NCI-H1694 (cell line): ENCODE measurements around the gene RUNX3.

ENCODE experiments used
- DNase-seq: peaks from one replicate; lab custom pipeline; 2025; lab: John Stamatoyannopoulos, UW

RUNX3 gene

GRCh38 chr1:24963099-24963872 lies 33.2 kb upstream of the RUNX3 start:
- no peak for DNase-seq

GRCh38 chr1:24961961-24962861 lies 32.1 kb upstream of the RUNX3 start:
- DNase-seq, result no peak

GRCh38 chr1:24961334-24961733 lies 31.3 kb upstream of the RUNX3 start:
- no peak for DNase-seq

- no peak for DNase-seq
Observed at GRCh38 chr1:24960071-24960801, 30.2 kb upstream of the RUNX3 start.

- no peak for DNase-seq
Observed at GRCh38 chr1:24959623-24959975, 29.5 kb upstream of the RUNX3 start.

GRCh38 chr1:24958766-24959622 lies 28.9 kb upstream of the RUNX3 start:
- no peak for DNase-seq

- DNase-seq, result no peak
Observed at GRCh38 chr1:24957808-24958752, 28.0 kb upstream of the RUNX3 start.

- no peak for DNase-seq
Observed at GRCh38 chr1:24957016-24957807, 27.1 kb upstream of the RUNX3 start.

GRCh38 chr1:24955779-24956365 lies 25.8 kb upstream of the RUNX3 start:
- no peak for DNase-seq

GRCh38 chr1:24955161-24955560 lies 25.1 kb upstream of the RUNX3 start:
- no peak for DNase-seq

- no peak for DNase-seq
Observed at GRCh38 chr1:24954631-24955030, 24.6 kb upstream of the RUNX3 start.

GRCh38 chr1:24954022-24954421 lies 23.9 kb upstream of the RUNX3 start:
- no peak for DNase-seq

GRCh38 chr1:24952413-24952841 lies 22.4 kb upstream of the RUNX3 start:
- no peak for DNase-seq

- DNase-seq, result no peak
Observed at GRCh38 chr1:24951810-24952412, 21.8 kb upstream of the RUNX3 start.

GRCh38 chr1:24951337-24951736 lies 21.3 kb upstream of the RUNX3 start:
- no peak for DNase-seq

- DNase-seq, result no peak
Observed at GRCh38 chr1:24949331-24949881, 19.3 kb upstream of the RUNX3 start.

- no peak for DNase-seq
Observed at GRCh38 chr1:24948079-24948827, 18.2 kb upstream of the RUNX3 start.
